Mesothelial cell of epicardium (in vitro differentiated cells): ENCODE results near the gene ZNF195. TPM values are rescaled to one million over a fixed set of nuclear protein-coding genes. Genes with fewer than 3 reads are reported as not detected.

Experiments
- DNase-seq, 2 experiments: peaks; one replicate each; pipeline ENCODE4 v3.0.0; 2021; ENCODE audit warnings: low spot score in 2 of 2; ENCODE audit not compliant: unreplicated experiment in 2 of 2
- H3K27ac Mint-ChIP-seq: 2 replicates; pipeline ENCODE4 v1.8.0; 2021; ENCODE audit warnings: mixed read lengths
- H3K27me3 Mint-ChIP-seq: 2 replicates; pipeline ENCODE4 v1.8.0; 2021; ENCODE audit warnings: low read depth, mixed read lengths
- H3K36me3 Mint-ChIP-seq: 2 replicates; pipeline ENCODE4 v1.8.0; 2021; ENCODE audit warnings: mixed read lengths
- H3K4me1 Mint-ChIP-seq: 2 replicates; pipeline ENCODE4 v1.8.0; 2021; ENCODE audit warnings: mixed read lengths
- H3K4me3 Mint-ChIP-seq: 2 replicates; pipeline ENCODE4 v1.8.0; 2021; ENCODE audit warnings: mild to moderate bottlenecking, moderate library complexity, mixed read lengths
- H3K9me3 Mint-ChIP-seq: 2 replicates; pipeline ENCODE4 v1.8.0; 2021; ENCODE audit warnings: mixed read lengths
- CTCF ChIP-seq: fragments of 200-600 bp; sonication (generic); IDR thresholded peaks from one replicate; pipeline ENCODE4 v1.5.0; 2021; ENCODE audit warnings: antibody characterized with exemption; ENCODE audit not compliant: unreplicated experiment
- total RNA-seq: library from RNA; stranded (reverse); gene quantifications from 3 replicates; pipeline ENCODE4 v1.2.1, GENCODE V29; 2021

The ZNF195 gene
- total RNA-seq, 1 donor from 2014 or later = 59.5 TPM

GRCh38 chr11:3375552-3375951, 3.4 kb downstream of the ZNF195 start:
- H3K4me3 Mint-ChIP-seq = peak overlapping the region; percentile 48
- no peak for TF ChIP-seq CTCF
- no peaks in the 10 kb centered on the region for H3K9me3 Mint-ChIP-seq
- no peaks in the 10 kb centered on the region for H3K27me3 Mint-ChIP-seq
- H3K36me3 Mint-ChIP-seq = peaks cover 51% of the 10 kb centered on the region
- DNase-seq = no peak
- peaks cover 44% of the 10 kb centered on the region for H3K4me1 Mint-ChIP-seq
- peak overlapping the region; percentile 76 for H3K27ac Mint-ChIP-seq

- H3K27me3 Mint-ChIP-seq = no peaks in the 10 kb centered on the region
- peaks cover 73% of the 10 kb centered on the region for H3K36me3 Mint-ChIP-seq
- H3K9me3 Mint-ChIP-seq = peaks cover 23% of the 10 kb centered on the region
- H3K4me1 Mint-ChIP-seq = peaks cover 11% of the 10 kb centered on the region
- peak overlapping the region; percentile 56 for H3K27ac Mint-ChIP-seq
- no peak for TF ChIP-seq CTCF
- no peak overlapping the region for H3K4me3 Mint-ChIP-seq
- DNase-seq = no peak
Measured at GRCh38 chr11:3370311-3370870, 8.6 kb downstream of the ZNF195 start.

GRCh38 chr11:3369366-3369765, 9.6 kb downstream of the ZNF195 start:
- H3K27me3 Mint-ChIP-seq = no peaks in the 10 kb centered on the region
- H3K27ac Mint-ChIP-seq = no peak overlapping the region
- H3K36me3 Mint-ChIP-seq = peaks cover 78% of the 10 kb centered on the region
- no peak overlapping the region for H3K4me3 Mint-ChIP-seq
- peaks cover 2% of the 10 kb centered on the region for H3K4me1 Mint-ChIP-seq
- no peak for TF ChIP-seq CTCF
- DNase-seq = no peak
- H3K9me3 Mint-ChIP-seq = peaks cover 33% of the 10 kb centered on the region

- Mint-ChIP-seq H3K36me3 (peaks cover 84% of the 10 kb centered on the region), H3K4me1 (no peaks in the 10 kb centered on the region)
Measured at GRCh38 chr11:3368199-3368598, 10.7 kb downstream of the ZNF195 start.

GRCh38 chr11:3367221-3367620, 11.7 kb downstream of the ZNF195 start:
- TF ChIP-seq CTCF = no peak
- no peaks in the 10 kb centered on the region for H3K4me1 Mint-ChIP-seq

More at GRCh38 chr11:3368199-3368598, 10.7 kb downstream of the ZNF195 start:
- Mint-ChIP-seq H3K9me3 (peaks cover 43% of the 10 kb centered on the region), H3K27ac (no peak overlapping the region), H3K4me3 (no peak overlapping the region), H3K27me3 (no peaks in the 10 kb centered on the region)
- DNase-seq = no peak
- no peak for TF ChIP-seq CTCF

More at GRCh38 chr11:3367221-3367620, 11.7 kb downstream of the ZNF195 start:
- Mint-ChIP-seq H3K27ac (no peak overlapping the region), H3K36me3 (peaks cover 87% of the 10 kb centered on the region), H3K27me3 (no peaks in the 10 kb centered on the region), H3K9me3 (peaks cover 52% of the 10 kb centered on the region), H3K4me3 (no peak overlapping the region)
- DNase-seq = no peak
